ENCODE results near the gene NUP93. TPM values are rescaled to one million over a fixed set of nuclear protein-coding genes. Genes with fewer than 3 reads are reported as not detected.

The NUP93 gene
- total RNA-seq, 5 donors from 2014 or later (not counting 1 experiment from before 2014, with no cell fraction given), result 52.6 to 72.4 (median 60.5) TPM

- H3K27ac Mint-ChIP-seq, result no peak overlapping the region
- ATAC-seq (replicated peaks in 1 of 4) (no peak), DNase-seq (no peak)
- H3K9me3 Mint-ChIP-seq, result no peaks in the 10 kb centered on the region
- H3K4me1 Mint-ChIP-seq, result peaks cover 12 to 24% (median 20%) of the 10 kb centered on the region in 3 donors
- ChIA-PET POLR2A (no interaction called here), CTCF (interaction anchor here in 1 of 2 donors (0.8 kb wide), 1 partner anchor 57 kb away, joined by 4 read pairs; no protein-coding TSS in a partner anchor)
- no peaks in the 10 kb centered on the region for H3K36me3 ChIP-seq (ENCODE audit: control insufficient read depth in 2 of 2, extremely low read depth in 1 of 2, insufficient read depth in 1 of 2, low read length in 1 of 2)
- H3K27me3 ChIP-seq (replicated peaks in 1 of 2; ENCODE audit: control insufficient read depth in 2 of 2, extremely low read depth in 1 of 2, insufficient read depth in 2 of 2, low read length in 1 of 2), result no peaks in the 10 kb centered on the region
- peaks cover 0 to 7% of the 10 kb centered on the region in 2 experiments for H3K4me1 ChIP-seq (ENCODE audit: control insufficient read depth in 1 of 2, extremely low read depth in 1 of 2, insufficient read depth in 2 of 2, low read length in 2 of 2)
- H3K9me3 ChIP-seq, result no peaks in the 10 kb centered on the region
- no peaks in the 10 kb centered on the region for H3K36me3 Mint-ChIP-seq
- no peak overlapping the region for H3K4me3 Mint-ChIP-seq
- H3K27me3 Mint-ChIP-seq, result no peaks in the 10 kb centered on the region
- H3K4me3 ChIP-seq (ENCODE audit: control insufficient read depth in 1 of 2, extremely low read depth in 1 of 2, low read length in 1 of 2), result no peak overlapping the region
- no peak overlapping the region for H3K27ac ChIP-seq (ENCODE audit: low read length)
- WGBS (ENCODE audit: insufficient coverage), result 40% methylated on average over 2 of the region's 3 CpGs
Observed at GRCh38 chr16:56852401-56852730, 122.4 kb downstream of the NUP93 start.

- H3K36me3 ChIP-seq (ENCODE audit: control insufficient read depth in 2 of 2, extremely low read depth in 1 of 2, insufficient read depth in 1 of 2, low read length in 1 of 2), result no peaks in the 10 kb centered on the region
- H3K27ac ChIP-seq (ENCODE audit: low read length), result no peak overlapping the region
- Mint-ChIP-seq H3K36me3 (no peaks in the 10 kb centered on the region), H3K4me1 (peaks cover 6 to 18% (median 14%) of the 10 kb centered on the region in 3 donors), H3K4me3 (no peak overlapping the region), H3K27me3 (no peaks in the 10 kb centered on the region), H3K9me3 (no peaks in the 10 kb centered on the region), H3K27ac (no peak overlapping the region)
- ChIA-PET POLR2A (no interaction called here), CTCF (interaction anchor here in 1 of 2 donors (0.8 kb wide), 1 partner anchor 57 kb away, joined by 4 read pairs; no protein-coding TSS in a partner anchor)
- no peak for DNase-seq
- H3K9me3 ChIP-seq, result no peaks in the 10 kb centered on the region
- no peak for ATAC-seq (replicated peaks in 1 of 4)
- peaks cover 0 to 3% of the 10 kb centered on the region in 2 experiments for H3K4me1 ChIP-seq (ENCODE audit: control insufficient read depth in 1 of 2, extremely low read depth in 1 of 2, insufficient read depth in 2 of 2, low read length in 2 of 2)
- 95% methylated on average over 6 of the region's 11 CpGs for WGBS (ENCODE audit: insufficient coverage)
- H3K4me3 ChIP-seq (ENCODE audit: control insufficient read depth in 1 of 2, extremely low read depth in 1 of 2, low read length in 1 of 2), result no peak overlapping the region
- H3K27me3 ChIP-seq (replicated peaks in 1 of 2; ENCODE audit: control insufficient read depth in 2 of 2, extremely low read depth in 1 of 2, insufficient read depth in 2 of 2, low read length in 1 of 2), result no peaks in the 10 kb centered on the region
Observed at GRCh38 chr16:56852968-56853367, 123.0 kb downstream of the NUP93 start.

- Mint-ChIP-seq H3K9me3 (no peaks in the 10 kb centered on the region), H3K4me3 (no peak overlapping the region), H3K4me1 (peaks cover 2 to 20% (median 13%) of the 10 kb centered on the region in 3 donors), H3K27me3 (no peaks in the 10 kb centered on the region), H3K27ac (no peak overlapping the region), H3K36me3 (no peaks in the 10 kb centered on the region)
- Histone ChIP-seq H3K36me3 (ENCODE audit: control insufficient read depth in 2 of 2, extremely low read depth in 1 of 2, insufficient read depth in 1 of 2, low read length in 1 of 2) (no peaks in the 10 kb centered on the region), H3K27ac (ENCODE audit: low read length) (no peak overlapping the region), H3K4me3 (ENCODE audit: control insufficient read depth in 1 of 2, extremely low read depth in 1 of 2, low read length in 1 of 2) (no peak overlapping the region), H3K9me3 (no peaks in the 10 kb centered on the region), H3K27me3 (replicated peaks in 1 of 2; ENCODE audit: control insufficient read depth in 2 of 2, extremely low read depth in 1 of 2, insufficient read depth in 2 of 2, low read length in 1 of 2) (no peaks in the 10 kb centered on the region), H3K4me1 (ENCODE audit: control insufficient read depth in 1 of 2, extremely low read depth in 1 of 2, insufficient read depth in 2 of 2, low read length in 2 of 2) (peaks cover 3 to 23% of the 10 kb centered on the region in 2 experiments)
- ChIA-PET POLR2A (no interaction called here), CTCF (no interaction called here)
- no peak for ATAC-seq (replicated peaks in 1 of 4)
- DNase-seq, result no peak
- WGBS (ENCODE audit: insufficient coverage), result 88% methylated on average over 6 of the region's 6 CpGs
Observed at GRCh38 chr16:56855201-56855600, 125.3 kb downstream of the NUP93 start.

GRCh38 chr16:56855946-56856345 lies 126.0 kb downstream of the NUP93 start:
- H3K4me1 ChIP-seq (ENCODE audit: control insufficient read depth in 1 of 2, extremely low read depth in 1 of 2, insufficient read depth in 2 of 2, low read length in 2 of 2), result peaks cover 5 to 30% of the 10 kb centered on the region in 2 experiments
- H3K4me3 Mint-ChIP-seq, result no peak overlapping the region
- WGBS (ENCODE audit: insufficient coverage), result 100% methylated on average over 2 of the region's 4 CpGs
- CTCF ChIA-PET, result interaction anchor here in 1 of 2 donors (1.0 kb wide), 1 partner anchor 10 kb away, joined by 4 read pairs; no protein-coding TSS in a partner anchor
- ATAC-seq (replicated peaks in 1 of 4) (no peak), DNase-seq (no peak)
- H3K27me3 Mint-ChIP-seq, result no peaks in the 10 kb centered on the region
- H3K9me3 ChIP-seq, result no peaks in the 10 kb centered on the region
- no peaks in the 10 kb centered on the region for H3K9me3 Mint-ChIP-seq
- H3K36me3 ChIP-seq (ENCODE audit: control insufficient read depth in 2 of 2, extremely low read depth in 1 of 2, insufficient read depth in 1 of 2, low read length in 1 of 2), result no peaks in the 10 kb centered on the region
- H3K27ac Mint-ChIP-seq, result no peak overlapping the region
- H3K4me1 Mint-ChIP-seq, result peaks cover 7 to 28% (median 21%) of the 10 kb centered on the region in 3 donors
- POLR2A ChIA-PET, result no interaction called here
- H3K36me3 Mint-ChIP-seq, result no peaks in the 10 kb centered on the region
- no peaks in the 10 kb centered on the region for H3K27me3 ChIP-seq (replicated peaks in 1 of 2; ENCODE audit: control insufficient read depth in 2 of 2, extremely low read depth in 1 of 2, insufficient read depth in 2 of 2, low read length in 1 of 2)
- no peak overlapping the region for H3K4me3 ChIP-seq (ENCODE audit: control insufficient read depth in 1 of 2, extremely low read depth in 1 of 2, low read length in 1 of 2)
- no peak overlapping the region for H3K27ac ChIP-seq (ENCODE audit: low read length)

GRCh38 chr16:56856876-56857447 lies 127.0 kb downstream of the NUP93 start:
- Histone ChIP-seq H3K27me3 (replicated peaks in 1 of 2; ENCODE audit: control insufficient read depth in 2 of 2, extremely low read depth in 1 of 2, insufficient read depth in 2 of 2, low read length in 1 of 2) (no peaks in the 10 kb centered on the region), H3K4me1 (ENCODE audit: control insufficient read depth in 1 of 2, extremely low read depth in 1 of 2, insufficient read depth in 2 of 2, low read length in 2 of 2) (peaks cover 7 to 40% of the 10 kb centered on the region in 2 experiments), H3K36me3 (ENCODE audit: control insufficient read depth in 2 of 2, extremely low read depth in 1 of 2, insufficient read depth in 1 of 2, low read length in 1 of 2) (no peaks in the 10 kb centered on the region), H3K27ac (ENCODE audit: low read length) (no peak overlapping the region), H3K9me3 (no peaks in the 10 kb centered on the region), H3K4me3 (ENCODE audit: control insufficient read depth in 1 of 2, extremely low read depth in 1 of 2, low read length in 1 of 2) (no peak overlapping the region)
- ChIA-PET CTCF (interaction anchor here (0.7 to 1.0 kb wide), 2 partner anchors 9 to 215 kb away, joined by 4 to 8 read pairs; no protein-coding TSS in a partner anchor), POLR2A (no interaction called here)
- no peak overlapping the region for H3K4me3 Mint-ChIP-seq
- no peak overlapping the region for H3K27ac Mint-ChIP-seq
- no peak for DNase-seq
- no peaks in the 10 kb centered on the region for H3K27me3 Mint-ChIP-seq
- ATAC-seq (replicated peaks in 1 of 4), result no peak
- no peaks in the 10 kb centered on the region for H3K9me3 Mint-ChIP-seq
- H3K36me3 Mint-ChIP-seq, result no peaks in the 10 kb centered on the region
- WGBS (ENCODE audit: insufficient coverage), result 100% methylated on average over 2 of the region's 6 CpGs
- H3K4me1 Mint-ChIP-seq, result peaks cover 9 to 38% (median 27%) of the 10 kb centered on the region in 3 donors

- ATAC-seq (replicated peaks in 1 of 4), result no peak
- H3K4me1 ChIP-seq (ENCODE audit: control insufficient read depth in 1 of 2, extremely low read depth in 1 of 2, insufficient read depth in 2 of 2, low read length in 2 of 2), result peaks cover 7 to 55% of the 10 kb centered on the region in 2 experiments
Observed at GRCh38 chr16:56858374-56858773, 128.4 kb downstream of the NUP93 start.

More at GRCh38 chr16:56858374-56858773, 128.4 kb downstream of the NUP93 start:
- H3K27ac ChIP-seq (ENCODE audit: low read length), result peak overlapping the region; percentile 81
- 87% methylated on average over 3 of the region's 14 CpGs for WGBS (ENCODE audit: insufficient coverage)
- H3K9me3 ChIP-seq, result no peaks in the 10 kb centered on the region
- Mint-ChIP-seq H3K27me3 (no peaks in the 10 kb centered on the region), H3K27ac (no peak overlapping the region), H3K9me3 (no peaks in the 10 kb centered on the region), H3K36me3 (no peaks in the 10 kb centered on the region), H3K4me1 (peaks cover 13 to 52% (median 40%) of the 10 kb centered on the region in 3 donors), H3K4me3 (no peak overlapping the region)
- CTCF ChIA-PET, result interaction anchor here in 1 of 2 donors (1.3 to 1.5 kb wide), 2 partner anchors 9 to 11 kb away, joined by 3 to 4 read pairs; no protein-coding TSS in a partner anchor
- H3K4me3 ChIP-seq (ENCODE audit: control insufficient read depth in 1 of 2, extremely low read depth in 1 of 2, low read length in 1 of 2), result no peak overlapping the region
- DNase-seq, result peak in 1 of 35 experiments; percentile 12
- POLR2A ChIA-PET, result interaction anchor here in 1 of 2 donors (0.6 kb wide), 1 partner anchor 367 kb away, joined by 3 read pairs; no protein-coding TSS in a partner anchor
- no peaks in the 10 kb centered on the region for H3K36me3 ChIP-seq (ENCODE audit: control insufficient read depth in 2 of 2, extremely low read depth in 1 of 2, insufficient read depth in 1 of 2, low read length in 1 of 2)
- H3K27me3 ChIP-seq (replicated peaks in 1 of 2; ENCODE audit: control insufficient read depth in 2 of 2, extremely low read depth in 1 of 2, insufficient read depth in 2 of 2, low read length in 1 of 2), result no peaks in the 10 kb centered on the region

Data from T-cell (primary cell).